CD4-positive, alpha-beta T cell treated with Interleukin-10 for 1 hour (primary cell): ENCODE measurements around the gene MT1A.
"Not testable (repeated sequence)": the region's sequence is repeated elsewhere in the genome, so short reads cannot be mapped to it uniquely, and the experiment has no call there.

Experiments used
- DNase-seq: peaks from one replicate; pipeline ENCODE4 v3.0.0-alpha.2; 2020

MT1A gene

GRCh38 chr16:56610609-56611111 lies 27.8 kb upstream of the MT1A start:
- DNase-seq = no peak

- no peak for DNase-seq
Measured at GRCh38 chr16:56611281-56611833, 27.1 kb upstream of the MT1A start.

- DNase-seq = no peak
Measured at GRCh38 chr16:56613706-56614105, 24.8 kb upstream of the MT1A start.

GRCh38 chr16:56614549-56614991 lies 23.9 kb upstream of the MT1A start:
- DNase-seq = no peak

- DNase-seq = no peak
Measured at GRCh38 chr16:56615353-56615752, 23.1 kb upstream of the MT1A start.

GRCh38 chr16:56616608-56617211 lies 21.8 kb upstream of the MT1A start:
- no peak for DNase-seq

GRCh38 chr16:56617212-56618085 lies 21.0 kb upstream of the MT1A start:
- peak; percentile 46 for DNase-seq

GRCh38 chr16:56618138-56618537 lies 20.3 kb upstream of the MT1A start:
- DNase-seq = no peak

GRCh38 chr16:56620339-56620897 lies 18.0 kb upstream of the MT1A start:
- DNase-seq = no peak

- DNase-seq = not testable (repeated sequence)
Measured at GRCh38 chr16:56621665-56622445, 16.6 kb upstream of the MT1A start.

- not testable (repeated sequence) for DNase-seq
Measured at GRCh38 chr16:56623184-56623583, 15.3 kb upstream of the MT1A start.

- DNase-seq = no peak
Measured at GRCh38 chr16:56623637-56624036, 14.8 kb upstream of the MT1A start.

GRCh38 chr16:56625140-56625942 lies 13.1 kb upstream of the MT1A start, which contains the start of gene MT1E:
TSS of gene MT1E (plus strand) at chr16:56625781. CDS start at chr16:56625852, 71 bp downstream.
- DNase-seq = peak; percentile 33

- DNase-seq = no peak
Measured at GRCh38 chr16:56625943-56626654, 12.4 kb upstream of the MT1A start.

GRCh38 chr16:56626685-56627084 lies 11.8 kb upstream of the MT1A start:
- no peak for DNase-seq

GRCh38 chr16:56628486-56629350 lies 9.7 kb upstream of the MT1A start:
- no peak for DNase-seq

- no peak for DNase-seq
Measured at GRCh38 chr16:56629531-56629930, 8.9 kb upstream of the MT1A start.

GRCh38 chr16:56630134-56630533 lies 8.3 kb upstream of the MT1A start:
- no peak for DNase-seq

GRCh38 chr16:56631197-56631596 lies 7.3 kb upstream of the MT1A start:
- DNase-seq = no peak

GRCh38 chr16:56631832-56632155 lies 6.7 kb upstream of the MT1A start:
- DNase-seq = no peak
